Middle frontal gyrus (tissue), 1 donor: Measurements from ENCODE around the gene TATDN3.
A peak's percentile ranks its signal among the peaks of the same experiment; 100 is the strongest.
"Not testable (repeated sequence)": the region's sequence is repeated elsewhere in the genome, so short reads cannot be mapped to it uniquely, and the experiment has no call there.

ENCODE experiments used
- DNase-seq: peaks from one replicate; pipeline ENCODE4 v3.0.0-alpha.2; 2015; ENCODE audit warnings: low spot score; ENCODE audit errors: extremely low spot score

TATDN3 gene

DNA sequence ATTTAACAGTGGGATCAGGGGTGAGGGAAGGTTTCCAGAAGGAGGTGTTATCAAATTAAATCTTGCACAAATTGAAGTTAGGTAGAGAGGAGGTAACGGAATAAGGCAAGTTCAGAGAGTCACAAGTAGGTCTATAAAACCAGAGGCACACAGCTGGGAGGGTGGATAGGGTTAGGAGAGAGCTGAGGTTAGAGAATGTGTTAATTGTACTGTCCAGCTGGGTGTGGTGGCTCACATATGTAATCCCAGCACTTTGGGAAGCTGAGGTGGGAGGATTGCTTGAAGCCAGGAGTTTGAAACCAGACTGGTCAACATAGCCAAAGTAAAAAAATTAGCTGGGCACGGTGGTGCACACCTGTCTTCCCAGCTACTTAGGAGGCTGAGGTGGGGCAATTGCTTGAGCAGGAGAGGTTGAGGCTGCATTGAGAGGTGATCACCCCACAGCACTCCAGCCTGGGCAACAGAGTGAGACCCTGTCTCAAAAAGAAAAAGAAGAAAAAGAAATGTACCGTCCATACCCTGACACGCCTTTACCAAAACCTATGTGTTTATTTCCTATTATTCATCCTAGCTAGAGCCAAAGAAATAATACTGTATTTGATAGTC lies 35.6 kb downstream of the TATDN3 start:
- no peak for DNase-seq

DNA sequence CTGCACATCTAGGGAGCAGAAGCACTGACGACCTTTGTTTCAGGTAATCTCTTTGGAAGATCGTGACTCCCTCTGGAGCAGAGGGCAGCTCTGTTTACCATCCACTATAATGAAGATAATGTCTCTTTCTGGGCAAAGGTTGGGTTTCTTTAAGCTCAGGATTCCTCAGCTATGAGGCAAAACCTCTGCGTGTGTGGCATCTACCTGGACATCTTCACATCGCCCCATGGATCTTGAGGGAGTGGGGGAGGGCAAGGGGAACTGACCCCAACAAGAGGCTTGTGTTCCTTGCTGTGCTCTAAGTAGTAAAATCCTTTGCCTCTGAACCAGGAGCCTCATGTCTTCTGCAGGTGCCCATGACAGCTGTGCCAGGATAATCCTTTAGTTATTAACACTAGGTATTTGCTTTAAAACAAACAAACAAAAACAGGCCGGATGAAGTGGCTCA lies 36.2 kb downstream of the TATDN3 start:
- DNase-seq, result no peak

DNA sequence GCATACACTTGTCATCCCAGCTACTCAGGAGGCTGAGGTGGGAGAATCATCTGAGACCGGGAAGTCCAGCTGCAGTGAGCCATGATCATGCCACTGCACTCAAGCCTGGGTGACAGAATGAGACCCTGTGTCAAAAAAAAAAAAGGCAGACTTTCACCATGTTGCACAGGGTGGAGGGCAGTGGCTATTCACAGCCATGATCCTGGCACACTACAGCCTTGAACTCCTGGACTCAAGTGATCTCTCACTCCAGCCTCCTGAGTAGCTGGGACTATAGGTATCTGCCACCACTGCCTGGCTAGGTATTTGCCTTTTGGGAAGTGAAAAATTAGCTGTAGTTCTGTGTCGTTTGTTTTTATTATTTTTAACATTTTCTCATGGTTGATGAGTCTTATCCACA lies 36.7 kb downstream of the TATDN3 start:
- no peak for DNase-seq

DNA sequence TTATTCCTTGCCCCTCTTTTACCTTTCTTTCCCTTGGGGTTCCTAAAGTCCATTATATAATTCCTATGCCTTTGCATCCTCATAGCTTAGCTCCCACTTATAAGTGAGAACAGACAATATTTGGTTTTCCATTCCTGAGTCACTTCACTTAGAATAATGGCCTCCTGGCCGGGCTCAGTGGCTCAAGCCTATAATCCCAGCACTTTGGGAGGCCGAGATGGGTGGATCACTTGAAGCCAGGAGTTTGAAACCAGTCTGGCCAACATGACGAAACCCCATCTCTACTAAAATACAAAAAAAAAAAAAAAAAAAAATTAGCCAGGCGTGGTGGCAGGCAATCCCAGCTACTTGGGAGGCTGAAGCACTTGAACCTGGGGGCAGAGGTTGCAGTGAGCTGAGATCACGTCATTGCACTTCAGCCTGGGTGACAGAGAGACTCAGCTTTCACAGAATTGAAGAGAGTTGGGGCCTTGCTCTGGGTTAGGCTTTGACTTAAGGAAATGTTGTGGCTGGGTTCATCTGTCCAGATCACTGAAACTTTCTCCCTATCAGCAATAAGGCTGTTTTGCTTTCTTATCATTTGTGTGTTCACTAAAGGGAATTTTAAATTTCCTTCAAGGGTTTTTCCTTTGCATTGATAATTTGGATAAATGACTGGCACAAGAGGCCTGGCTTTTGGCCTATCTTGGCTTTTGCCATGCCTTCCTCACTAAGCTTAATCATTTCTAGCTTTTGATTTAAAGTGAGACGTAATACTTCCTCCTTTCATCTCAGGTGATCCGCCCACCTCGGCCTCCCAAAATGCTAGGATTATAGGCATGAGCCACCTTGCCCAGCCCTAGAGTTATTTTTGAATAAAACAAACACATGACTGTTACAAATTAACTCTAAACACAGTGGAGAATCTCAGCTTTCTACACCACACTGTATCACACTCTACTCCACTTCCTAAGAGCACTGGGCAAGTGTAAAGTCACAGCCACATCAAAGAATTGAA lies 41.8 kb downstream of the TATDN3 start:
- not testable (repeated sequence) for DNase-seq

DNA sequence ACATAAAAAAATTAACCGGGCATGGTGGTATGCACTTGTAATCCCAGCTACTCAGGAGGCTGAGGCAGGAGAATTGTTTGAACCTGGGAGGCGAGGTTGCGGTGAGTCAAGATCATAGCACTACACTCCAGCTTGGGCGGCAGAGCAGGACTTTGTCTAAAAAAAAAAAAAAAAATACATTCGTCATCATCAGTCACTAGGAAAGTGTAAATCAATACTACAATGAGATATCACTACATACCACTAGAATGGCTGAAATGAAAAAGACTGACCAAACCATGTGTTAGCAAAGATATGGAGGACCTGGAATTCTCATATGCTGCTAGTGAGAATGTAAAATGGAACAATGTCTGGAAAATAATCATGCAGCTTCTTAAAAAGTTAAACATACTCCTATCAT lies 46.5 kb downstream of the TATDN3 start:
- DNase-seq, result no peak

DNA sequence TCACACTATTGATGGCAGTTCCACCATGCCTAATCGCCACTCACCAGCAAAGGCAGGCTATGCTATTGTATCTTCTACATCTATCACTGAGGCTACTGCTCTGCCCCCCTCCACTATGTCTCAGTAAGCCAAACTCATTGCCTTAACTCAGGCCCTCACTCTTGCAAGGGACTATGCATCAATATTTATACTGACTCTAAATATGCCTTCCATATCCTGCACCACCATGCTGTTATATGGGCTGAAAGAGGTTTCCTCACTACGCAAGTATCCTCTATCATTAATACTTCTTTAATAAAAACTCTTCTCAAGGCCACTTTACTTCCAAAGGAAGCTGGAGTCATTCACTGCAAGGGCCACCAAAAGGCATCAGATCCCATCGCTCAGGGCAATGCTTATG lies 52.8 kb downstream of the TATDN3 start:
- not testable (repeated sequence) for DNase-seq

DNA sequence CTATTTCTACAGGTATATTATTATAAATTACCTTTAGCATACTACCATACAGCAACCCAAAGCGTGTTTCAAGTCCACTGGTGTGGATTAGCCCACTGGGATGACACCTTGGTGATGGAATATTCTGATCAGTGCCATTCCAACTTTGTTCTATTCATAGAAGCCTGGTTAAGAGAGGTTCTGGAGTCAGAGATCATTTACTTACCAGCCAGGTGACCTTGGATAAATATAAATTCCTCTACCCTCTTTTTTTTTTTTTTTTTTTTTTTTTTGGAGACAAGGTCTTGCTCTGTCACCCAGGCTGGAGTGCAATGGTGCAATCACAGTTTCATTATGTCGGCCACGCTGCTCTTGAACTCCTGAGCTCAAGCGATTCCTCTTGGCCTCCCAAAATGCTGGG lies 55.9 kb downstream of the TATDN3 start, which contains the start of gene SPATA45:
SPATA45 (minus strand) TSS at position 101 of the 400 bp plus-strand sequence. CDS start 11,500 bp downstream, outside the sequence.
- no peak for DNase-seq

DNA sequence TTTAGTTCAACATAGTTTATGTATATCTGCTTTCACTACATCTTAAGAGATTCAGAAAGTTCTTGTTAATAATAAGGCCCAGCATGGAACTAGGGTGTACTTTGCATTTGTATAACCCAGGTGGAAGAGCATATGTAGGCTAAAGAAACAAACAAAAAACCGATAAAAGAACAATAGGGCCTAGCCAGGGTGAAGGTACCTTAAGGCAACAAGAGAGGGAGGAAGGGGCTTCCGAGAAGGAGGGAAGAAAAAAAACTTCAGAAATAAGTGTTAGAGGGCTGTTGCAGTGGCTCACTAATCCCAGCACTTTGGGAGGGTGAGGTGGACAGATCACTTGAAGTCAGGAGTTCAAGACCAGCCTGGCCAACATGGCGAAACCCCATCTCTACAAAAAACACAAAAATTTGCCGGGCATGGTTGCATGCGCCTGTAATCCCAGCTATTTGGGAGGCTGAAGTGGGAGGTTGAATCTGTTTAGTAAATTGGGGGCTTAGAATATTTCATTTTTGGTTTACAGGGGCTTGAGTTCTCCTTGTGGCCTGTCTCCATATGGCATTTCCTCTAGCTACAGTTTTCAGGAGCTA lies 60.5 kb downstream of the TATDN3 start:
- DNase-seq, result no peak

DNA sequence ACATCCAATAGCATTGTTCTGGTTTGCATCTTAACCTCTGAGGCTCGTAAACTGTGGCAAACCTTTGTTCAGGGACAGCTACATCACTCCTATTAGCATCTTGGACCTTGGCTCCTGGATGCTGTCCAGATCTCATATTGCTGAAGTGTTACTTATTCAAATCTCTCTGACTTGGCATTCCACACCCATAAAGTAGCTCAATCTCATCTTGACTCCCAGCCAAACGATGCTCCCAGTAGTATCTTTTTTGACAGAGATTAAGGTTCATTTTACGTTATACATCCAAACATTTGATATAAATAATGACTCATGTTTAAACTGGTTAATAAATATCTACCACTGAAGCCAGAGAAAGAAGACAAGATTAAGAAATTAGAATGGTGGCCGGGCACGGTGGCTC lies 62.0 kb downstream of the TATDN3 start:
- DNase-seq, result no peak

DNA sequence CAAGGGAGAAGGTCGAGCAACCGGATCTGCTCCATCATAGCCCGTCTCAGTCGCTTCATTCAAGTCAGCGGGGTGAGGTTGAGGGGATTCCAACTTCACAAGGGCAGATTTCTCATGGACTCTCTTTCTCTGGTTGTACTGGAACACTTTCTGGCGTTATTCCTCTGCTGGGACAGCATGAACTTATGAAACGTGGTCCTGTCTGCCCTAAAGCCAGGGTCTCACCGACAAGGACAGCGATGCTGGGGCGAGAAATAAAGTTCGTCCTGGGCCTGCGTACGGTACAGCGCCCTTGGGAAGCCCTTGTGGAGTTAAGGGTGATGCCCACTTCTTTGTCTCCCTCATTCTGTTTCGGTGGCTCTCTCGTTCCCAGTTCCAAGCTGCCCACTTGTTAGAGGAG lies 65.1 kb downstream of the TATDN3 start:
- no peak for DNase-seq

DNA sequence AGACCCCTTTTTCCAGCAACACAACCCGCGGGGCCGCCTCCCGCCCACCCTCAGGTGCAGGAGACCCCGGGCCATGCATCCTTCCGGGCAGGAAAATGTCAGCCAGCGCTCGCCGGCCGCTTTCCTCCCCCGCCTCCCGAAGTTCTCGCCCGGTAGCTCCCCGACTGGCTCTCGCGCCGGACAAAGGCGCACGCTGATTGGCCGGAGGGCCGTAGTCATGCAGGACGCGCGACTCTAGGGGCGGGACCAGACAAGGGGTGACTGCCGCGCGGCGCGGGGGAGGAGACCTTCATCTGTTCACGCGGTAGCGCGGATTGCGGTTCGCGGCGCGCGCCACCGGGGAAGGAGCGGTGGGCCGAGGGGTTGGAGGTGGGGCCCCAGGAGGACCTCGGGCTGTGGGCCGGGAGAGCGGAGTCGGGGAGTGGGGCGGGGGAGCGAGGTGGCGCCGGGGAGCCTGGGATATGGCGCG lies 66.3 kb downstream of the TATDN3 start, which contains the start of gene FLVCR1:
FLVCR1 (plus strand) TSS at position 284 of the 469 bp plus-strand sequence; CDS start at position 462, 178 bp downstream.
- peak; percentile 94 for DNase-seq

DNA sequence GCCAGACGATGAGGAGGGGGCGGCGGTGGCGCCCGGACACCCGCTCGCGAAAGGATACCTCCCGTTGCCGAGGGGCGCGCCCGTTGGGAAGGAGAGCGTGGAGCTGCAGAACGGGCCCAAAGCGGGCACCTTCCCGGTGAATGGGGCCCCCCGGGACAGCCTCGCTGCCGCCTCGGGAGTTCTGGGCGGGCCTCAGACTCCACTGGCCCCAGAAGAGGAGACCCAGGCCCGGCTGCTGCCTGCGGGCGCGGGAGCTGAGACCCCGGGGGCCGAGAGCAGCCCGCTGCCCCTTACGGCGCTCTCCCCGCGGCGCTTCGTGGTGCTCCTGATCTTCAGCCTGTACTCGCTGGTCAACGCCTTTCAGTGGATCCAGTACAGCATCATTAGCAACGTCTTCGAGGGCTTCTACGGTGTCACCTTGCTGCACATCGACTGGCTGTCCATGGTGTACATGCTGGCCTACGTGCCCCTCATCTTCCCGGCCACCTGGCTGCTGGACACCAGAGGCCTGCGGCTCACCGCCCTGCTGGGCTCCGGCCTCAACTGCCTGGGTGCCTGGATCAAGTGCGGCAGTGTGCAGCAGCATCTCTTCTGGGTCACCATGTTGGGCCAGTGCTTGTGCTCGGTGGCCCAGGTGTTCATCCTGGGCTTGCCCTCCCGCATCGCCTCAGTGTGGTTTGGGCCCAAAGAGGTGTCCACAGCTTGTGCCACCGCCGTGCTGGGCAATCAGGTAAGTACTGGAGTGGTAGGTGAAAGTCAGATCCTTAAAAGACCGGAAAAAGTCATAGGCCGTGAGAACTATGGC lies 67.0 kb downstream of the TATDN3 start:
- DNase-seq, result no peak

DNA sequence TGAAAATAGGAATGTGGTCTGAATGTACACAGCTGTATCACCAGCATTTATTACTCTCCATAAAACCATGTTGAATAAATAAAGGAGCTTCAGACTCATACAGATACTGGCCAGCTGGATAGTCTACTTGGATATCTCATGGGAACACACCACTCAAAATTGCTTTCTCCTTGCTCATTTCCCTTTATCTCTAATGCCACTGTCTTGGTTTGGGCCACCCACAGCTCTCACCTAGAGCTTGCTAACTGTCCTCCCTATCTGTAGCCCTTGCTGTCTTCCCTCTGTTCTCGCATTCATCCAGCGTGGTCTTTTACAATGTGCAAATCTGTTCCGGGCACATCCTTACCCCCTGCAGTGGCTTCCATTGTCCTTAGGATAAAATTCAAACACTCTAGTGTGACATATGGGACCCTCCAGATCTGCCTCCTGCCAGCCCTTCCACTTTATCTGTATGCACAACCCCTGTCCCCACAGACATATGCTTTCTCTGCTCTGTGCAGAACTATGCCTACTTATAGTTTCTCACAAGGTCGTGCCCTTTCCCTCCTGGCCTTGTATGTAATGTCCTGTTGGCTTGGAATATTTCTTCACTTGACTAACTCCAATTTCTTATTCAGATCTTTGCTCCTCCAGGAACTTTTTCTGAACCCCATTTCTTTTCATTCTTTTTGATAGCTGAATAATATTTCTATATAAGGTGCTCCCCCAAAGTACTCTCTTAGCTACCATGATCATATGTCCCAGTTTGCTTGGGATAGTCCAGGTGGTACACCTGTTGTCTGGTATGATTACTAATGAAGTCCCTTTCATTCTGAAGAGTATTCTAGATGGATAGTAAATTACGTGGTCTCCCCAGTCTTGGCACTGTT lies 69.3 kb downstream of the TATDN3 start:
- no peak for DNase-seq

DNA sequence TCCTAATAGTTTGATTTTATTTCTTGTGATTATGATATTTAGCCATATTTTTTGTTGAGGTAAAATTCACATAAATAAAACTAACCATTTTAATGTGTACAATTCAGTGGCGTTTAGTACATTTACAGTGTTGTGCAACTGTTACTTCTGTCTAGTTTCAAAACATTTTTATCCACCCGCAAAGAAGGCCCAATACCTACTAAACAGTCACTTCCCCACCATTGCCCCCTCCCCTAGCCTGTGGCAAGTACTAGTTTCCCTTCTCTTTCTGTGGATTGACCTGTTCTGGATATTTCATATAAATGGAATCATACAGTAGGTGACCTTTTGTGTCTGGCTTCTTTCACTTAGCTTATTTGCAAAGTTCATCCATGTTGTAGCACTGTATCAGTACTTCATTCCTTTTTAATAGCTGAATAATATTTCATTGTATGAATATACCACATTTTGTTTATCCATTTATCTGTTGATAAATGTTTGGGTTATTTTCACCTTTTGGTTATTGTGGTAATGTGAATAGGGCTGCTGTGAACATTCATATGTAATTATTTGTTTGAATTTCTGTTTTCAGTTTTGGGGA lies 70.5 kb downstream of the TATDN3 start:
- DNase-seq, result no peak

DNA sequence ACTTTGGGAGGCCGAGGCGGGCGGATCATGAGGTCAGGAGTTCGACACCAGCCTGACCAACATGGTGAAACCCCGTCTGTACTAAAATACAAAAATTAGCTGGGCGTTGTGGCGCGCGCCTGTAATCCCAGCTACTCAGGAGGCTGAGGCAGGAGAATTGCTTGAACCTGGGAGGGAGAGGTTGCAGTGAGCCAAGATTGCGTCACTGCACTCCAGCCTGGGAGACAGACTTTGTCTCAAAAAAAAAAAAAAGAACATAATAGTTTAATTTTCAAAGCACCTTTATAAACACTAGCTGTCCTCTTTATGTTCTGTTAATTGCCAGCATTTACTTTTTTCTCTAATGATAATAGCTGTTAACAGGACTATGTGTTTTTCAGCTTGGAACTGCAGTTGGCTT lies 71.7 kb downstream of the TATDN3 start:
- not testable (repeated sequence) for DNase-seq

DNA sequence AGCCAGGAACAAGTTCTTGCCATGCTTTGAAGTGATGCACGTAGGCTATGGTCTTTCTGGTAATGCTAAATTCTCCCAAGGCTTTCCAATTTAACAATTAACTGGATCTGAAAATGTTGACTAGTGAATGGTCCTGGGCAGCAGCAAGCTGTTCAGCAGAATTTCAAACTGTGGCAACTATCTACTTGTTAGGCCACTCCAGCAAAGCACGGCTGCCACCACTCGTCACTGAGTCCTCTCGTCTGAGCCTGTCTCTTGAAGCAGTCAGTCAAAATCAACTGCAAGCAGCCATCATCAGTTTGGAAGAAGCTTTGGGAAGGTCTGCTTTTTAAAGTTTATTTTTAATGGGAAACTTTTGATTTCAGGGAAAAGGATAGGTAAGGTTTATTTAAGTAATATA lies 72.5 kb downstream of the TATDN3 start:
- DNase-seq, result no peak
